Hepatocyte (in vitro differentiated cells): Measurements from ENCODE around the gene OSGIN1. TPM values are rescaled to one million over a fixed set of nuclear protein-coding genes. Genes with fewer than 3 reads are reported as not detected.

Source experiments
- DNase-seq: peaks from one replicate; pipeline ENCODE4 v3.0.0-alpha.2; 2016; ENCODE audit warnings: low spot score
- H2AFZ ChIP-seq: fragments of 200-600 bp; sonication (generic); 2 replicates; pipeline ENCODE4 v1.6.0; 2016; ENCODE audit warnings: antibody characterized with exemption, mild to moderate bottlenecking
- H3K27ac ChIP-seq: fragments of 200-600 bp; sonication (generic); 2 replicates; pipeline ENCODE4 v1.5.1; 2016; ENCODE audit warnings: mild to moderate bottlenecking
- H3K27me3 ChIP-seq: fragments of 200-600 bp; sonication (generic); 2 replicates; pipeline ENCODE4 v1.6.1; 2016
- H3K36me3 ChIP-seq: fragments of 200-600 bp; sonication (generic); replicated peaks from 2 replicates; pipeline ENCODE4 v1.5.1; 2016; ENCODE audit warnings: low read depth; ENCODE audit not compliant: insufficient read depth
- H3K4me1 ChIP-seq: fragments of 200-600 bp; sonication (generic); 2 replicates; pipeline ENCODE4 v1.5.1; 2016; ENCODE audit warnings: mild to moderate bottlenecking, moderate library complexity; ENCODE audit not compliant: insufficient read depth
- H3K4me2 ChIP-seq: fragments of 200-600 bp; sonication (generic); 2 replicates; pipeline ENCODE4 v1.6.0; 2016
- H3K4me3 ChIP-seq: fragments of 200-600 bp; sonication (generic); 2 replicates; pipeline ENCODE4 v1.5.1; 2016; ENCODE audit warnings: mild to moderate bottlenecking
- H3K79me2 ChIP-seq: fragments of 200-600 bp; sonication (generic); 2 replicates; pipeline ENCODE4 v1.6.0; 2017; ENCODE audit warnings: mild to moderate bottlenecking
- H3K9me2 ChIP-seq: fragments of 200-600 bp; sonication (generic); replicated peaks from 2 replicates; pipeline ENCODE4 v1.6.0; 2017; ENCODE audit warnings: mild to moderate bottlenecking; ENCODE audit not compliant: insufficient read depth
- H3K9me3 ChIP-seq: fragments of 200-600 bp; sonication (generic); 2 replicates; pipeline ENCODE4 v1.5.1; 2016; ENCODE audit warnings: low read depth, mild to moderate bottlenecking
- H4K20me1 ChIP-seq: fragments of 200-600 bp; sonication (generic); 2 replicates; pipeline ENCODE4 v1.6.0; 2016; ENCODE audit warnings: mild to moderate bottlenecking; ENCODE audit not compliant: insufficient read depth, poor library complexity, severe bottlenecking
- EZH2 ChIP-seq: fragments of 200-600 bp; sonication (generic); IDR thresholded peaks from 2 replicates; pipeline ENCODE4 v1.6.1; 2016; ENCODE audit warnings: antibody characterized with exemption, mild to moderate bottlenecking, borderline replicate concordance
- EZH2phosphoT487 ChIP-seq: fragments of 200-600 bp; sonication (generic); IDR thresholded peaks from one replicate; pipeline ENCODE4 v1.6.1; 2018; ENCODE audit warnings: antibody characterized with exemption, mild to moderate bottlenecking, low read depth, moderate library complexity; ENCODE audit not compliant: unreplicated experiment, severe bottlenecking
- WGBS: methylation state at CpG from one replicate; pipeline ENCODE4 v1.1.6; 2016; ENCODE audit warnings: low lambda C conversion rate; ENCODE audit errors: missing lambda C conversion rate; 5-methylcytosine and 5-hydroxymethylcytosine counted together
- polyA plus RNA-seq: library from polyadenylated mRNA; unstranded; fragments of >200 nt; fragmentation: Nextera tagmentation; extraction: Ambion mirVana; gene quantifications from 2 replicates; pipeline ENCODE4 v1.2.1, GENCODE V29; 2016
- total RNA-seq: library from RNA; depleted of rRNA; stranded (reverse); fragments of >200 nt; gene quantifications from 2 replicates; pipeline ENCODE4 v1.2.3, GENCODE V29; 2014
- TF ChIP-seq, protein P1 (sequence below): fragments of 200-600 bp; sonication (generic); IDR thresholded peaks from 2 replicates; pipeline ENCODE4 v1.5.1; 2016; ENCODE audit warnings: antibody characterized with exemption, mild to moderate bottlenecking; ENCODE audit not compliant: poor library complexity

Gene OSGIN1
- total and polyA plus RNA-seq, 2 experiments from 2014 or later: 1.9 to 10.0 TPM

DNA sequence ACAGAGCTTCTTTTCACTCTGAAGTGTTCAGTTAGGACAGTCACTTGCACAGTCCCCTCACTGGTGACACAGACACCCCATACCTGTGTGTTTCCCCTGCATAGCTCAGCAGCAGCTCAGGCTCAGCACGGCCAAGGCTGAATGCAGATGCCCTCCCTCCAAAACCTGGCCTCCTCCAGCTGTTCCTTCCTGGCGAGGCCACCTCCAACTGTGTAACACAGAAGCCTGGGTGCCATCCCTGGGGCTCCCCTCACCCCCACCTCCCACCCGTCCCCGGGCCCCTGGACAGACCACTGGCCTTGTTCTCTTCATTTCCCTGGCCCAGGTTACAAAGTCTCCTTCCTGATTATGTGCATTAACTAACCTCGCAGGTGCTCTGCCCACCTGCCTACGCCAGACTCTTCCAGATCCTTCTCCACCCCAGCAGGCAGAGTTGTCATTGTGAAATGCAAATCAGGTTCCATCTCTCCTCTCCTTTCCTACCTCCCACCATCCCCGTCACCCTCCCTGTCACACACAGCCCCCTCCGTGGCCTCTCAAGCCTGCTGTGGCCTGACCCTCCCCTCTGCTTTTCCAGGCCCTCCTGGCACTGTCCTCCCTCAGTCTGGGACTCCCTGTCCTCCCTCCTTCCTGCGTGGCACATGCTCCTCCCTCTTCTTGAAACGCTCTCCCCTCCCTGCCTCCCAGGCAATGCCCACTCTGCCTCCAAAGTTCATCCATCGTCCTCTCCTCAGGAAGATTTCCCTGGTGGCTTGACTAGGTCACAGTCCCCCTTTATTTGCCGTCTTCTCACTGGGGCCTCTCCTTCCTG, 27.7 kb upstream of the OSGIN1 start:
- no peaks in the 10 kb centered on the region for H3K27me3 ChIP-seq
- no peak overlapping the region for H3K27ac ChIP-seq
- no peaks in the 10 kb centered on the region for H4K20me1 ChIP-seq
- no peak overlapping the region for H3K4me2 ChIP-seq
- H3K4me3 ChIP-seq: no peak overlapping the region
- TF ChIP-seq, protein P1, sequence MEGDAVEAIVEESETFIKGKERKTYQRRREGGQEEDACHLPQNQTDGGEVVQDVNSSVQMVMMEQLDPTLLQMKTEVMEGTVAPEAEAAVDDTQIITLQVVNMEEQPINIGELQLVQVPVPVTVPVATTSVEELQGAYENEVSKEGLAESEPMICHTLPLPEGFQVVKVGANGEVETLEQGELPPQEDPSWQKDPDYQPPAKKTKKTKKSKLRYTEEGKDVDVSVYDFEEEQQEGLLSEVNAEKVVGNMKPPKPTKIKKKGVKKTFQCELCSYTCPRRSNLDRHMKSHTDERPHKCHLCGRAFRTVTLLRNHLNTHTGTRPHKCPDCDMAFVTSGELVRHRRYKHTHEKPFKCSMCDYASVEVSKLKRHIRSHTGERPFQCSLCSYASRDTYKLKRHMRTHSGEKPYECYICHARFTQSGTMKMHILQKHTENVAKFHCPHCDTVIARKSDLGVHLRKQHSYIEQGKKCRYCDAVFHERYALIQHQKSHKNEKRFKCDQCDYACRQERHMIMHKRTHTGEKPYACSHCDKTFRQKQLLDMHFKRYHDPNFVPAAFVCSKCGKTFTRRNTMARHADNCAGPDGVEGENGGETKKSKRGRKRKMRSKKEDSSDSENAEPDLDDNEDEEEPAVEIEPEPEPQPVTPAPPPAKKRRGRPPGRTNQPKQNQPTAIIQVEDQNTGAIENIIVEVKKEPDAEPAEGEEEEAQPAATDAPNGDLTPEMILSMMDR: no peak
- TF ChIP-seq EZH2 (no peak), EZH2phosphoT487 (no peak)
- no peaks in the 10 kb centered on the region for H3K36me3 ChIP-seq
- H3K9me2 ChIP-seq: no peaks in the 10 kb centered on the region
- no peak overlapping the region for H2AFZ ChIP-seq
- 96% methylated on average over 12 of the region's 12 CpGs for WGBS
- peaks cover 4% of the 10 kb centered on the region for H3K4me1 ChIP-seq
- no peaks in the 10 kb centered on the region for H3K9me3 ChIP-seq
- H3K79me2 ChIP-seq: no peaks in the 10 kb centered on the region
- DNase-seq: no peak

DNA sequence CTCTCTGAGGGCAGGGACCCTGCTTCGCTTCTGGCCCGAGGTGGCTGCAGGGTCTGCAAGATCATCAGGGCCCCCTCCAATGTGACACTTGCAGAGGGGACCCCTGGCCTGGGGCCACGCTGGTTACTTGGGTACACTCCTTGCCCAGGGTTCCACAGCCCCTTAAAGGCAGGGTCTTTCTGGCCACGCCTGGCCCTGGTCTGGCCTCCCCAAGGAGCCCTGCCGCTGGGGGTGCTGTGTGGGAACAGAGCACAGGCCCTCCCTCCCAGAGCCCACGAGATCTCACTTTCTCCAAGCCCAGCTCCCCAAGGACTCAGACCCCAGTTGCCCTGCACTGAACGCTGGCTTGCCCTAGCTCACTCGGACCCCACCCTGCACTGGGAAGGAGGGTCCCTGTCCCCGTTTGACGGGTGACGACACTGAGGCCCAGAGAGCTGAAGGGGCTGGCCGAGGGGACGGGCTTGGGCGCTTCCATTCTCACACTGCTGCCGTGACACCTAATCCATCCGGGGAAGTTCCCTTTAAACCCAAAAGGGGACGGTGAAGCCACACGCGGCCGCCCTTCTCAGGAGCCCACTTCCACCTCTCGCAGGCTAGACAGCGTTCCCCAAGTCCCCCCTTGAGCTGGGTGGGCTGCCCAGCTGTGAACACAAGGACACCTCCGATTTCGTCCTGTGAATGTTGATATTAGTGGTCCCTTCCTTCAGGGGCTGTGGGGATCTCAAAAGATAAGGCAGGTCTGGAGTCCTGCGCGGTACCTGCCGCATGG, 26.9 kb upstream of the OSGIN1 start:
- H3K79me2 ChIP-seq: no peaks in the 10 kb centered on the region
- no peak overlapping the region for H3K4me2 ChIP-seq
- 68% methylated on average over 27 of the region's 27 CpGs for WGBS
- TF ChIP-seq, protein P1: no peak
- TF ChIP-seq EZH2phosphoT487: no peak
- no peak for TF ChIP-seq EZH2
- H4K20me1 ChIP-seq: no peaks in the 10 kb centered on the region
- H3K27me3 ChIP-seq: no peaks in the 10 kb centered on the region
- H3K9me3 ChIP-seq: no peaks in the 10 kb centered on the region
- peaks cover 4% of the 10 kb centered on the region for H3K4me1 ChIP-seq
- no peaks in the 10 kb centered on the region for H3K9me2 ChIP-seq
- H3K27ac ChIP-seq: no peak overlapping the region
- no peak for DNase-seq
- H3K36me3 ChIP-seq: no peaks in the 10 kb centered on the region
- no peak overlapping the region for H2AFZ ChIP-seq
- H3K4me3 ChIP-seq: no peak overlapping the region

DNA sequence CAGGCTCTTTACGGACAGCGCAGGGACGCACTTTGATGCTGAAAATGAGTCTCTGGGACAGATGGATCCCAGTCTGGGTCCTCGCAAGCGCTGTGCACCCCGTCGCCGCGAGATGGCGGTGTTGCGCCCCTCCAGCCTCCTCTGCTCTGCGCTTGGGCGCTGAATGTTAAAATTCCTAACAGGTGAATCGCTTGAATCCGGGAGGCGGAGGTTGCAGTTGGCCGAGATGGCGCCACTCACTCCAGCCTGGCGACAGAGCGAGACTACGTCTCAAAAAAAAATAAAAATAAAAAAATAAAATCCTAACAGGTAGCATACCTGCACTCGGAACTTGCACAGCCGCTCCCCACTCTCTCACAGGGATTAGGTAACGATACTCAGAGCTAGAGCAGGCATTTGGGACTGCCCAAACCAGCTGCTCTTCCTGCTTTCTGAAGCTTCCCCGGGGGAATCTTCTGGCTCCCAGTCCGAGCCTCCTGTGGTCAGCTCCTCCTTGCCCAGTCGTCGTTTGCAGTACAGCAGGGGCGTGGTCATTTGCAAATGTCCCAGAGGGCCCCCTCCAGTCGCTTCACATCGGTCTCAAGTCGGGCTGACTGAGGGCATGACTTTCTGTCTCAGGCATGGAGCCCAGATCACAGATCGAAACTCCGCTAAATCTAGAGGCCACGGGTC, 26.2 kb upstream of the OSGIN1 start:
- no peaks in the 10 kb centered on the region for H3K36me3 ChIP-seq
- H3K27ac ChIP-seq: peak overlapping the region; percentile 83
- 11% methylated on average over 35 of the region's 35 CpGs for WGBS
- no peaks in the 10 kb centered on the region for H3K79me2 ChIP-seq
- TF ChIP-seq, protein P1: peak; percentile 98
- TF ChIP-seq EZH2: no peak
- peaks cover 4% of the 10 kb centered on the region for H3K4me1 ChIP-seq
- H3K4me2 ChIP-seq: peak overlapping the region; percentile 72
- H4K20me1 ChIP-seq: no peaks in the 10 kb centered on the region
- no peaks in the 10 kb centered on the region for H3K9me2 ChIP-seq
- no peak overlapping the region for H2AFZ ChIP-seq
- no peaks in the 10 kb centered on the region for H3K27me3 ChIP-seq
- no peaks in the 10 kb centered on the region for H3K9me3 ChIP-seq
- H3K4me3 ChIP-seq: no peak overlapping the region
- DNase-seq: peak; percentile 89
